HG03342 (cell line): ENCODE measurements around the gene ASB6.
"Not testable (repeated sequence)": the region's sequence is repeated elsewhere in the genome, so short reads cannot be mapped to it uniquely, and the experiment has no call there.

ENCODE experiments used
- ATAC-seq: cut with Tn5 transposase; IDR thresholded peaks from one replicate; pipeline ENCODE4 v1.9.1; 2021; ENCODE audit warnings: mild to moderate bottlenecking, moderate library complexity; ENCODE audit not compliant: unreplicated experiment

ASB6 gene

GRCh38 chr9:129669141-129669718 lies 27.3 kb upstream of the ASB6 start:
- no peak for ATAC-seq

- no peak for ATAC-seq
Observed at GRCh38 chr9:129667850-129668249, 25.9 kb upstream of the ASB6 start.

DNA sequence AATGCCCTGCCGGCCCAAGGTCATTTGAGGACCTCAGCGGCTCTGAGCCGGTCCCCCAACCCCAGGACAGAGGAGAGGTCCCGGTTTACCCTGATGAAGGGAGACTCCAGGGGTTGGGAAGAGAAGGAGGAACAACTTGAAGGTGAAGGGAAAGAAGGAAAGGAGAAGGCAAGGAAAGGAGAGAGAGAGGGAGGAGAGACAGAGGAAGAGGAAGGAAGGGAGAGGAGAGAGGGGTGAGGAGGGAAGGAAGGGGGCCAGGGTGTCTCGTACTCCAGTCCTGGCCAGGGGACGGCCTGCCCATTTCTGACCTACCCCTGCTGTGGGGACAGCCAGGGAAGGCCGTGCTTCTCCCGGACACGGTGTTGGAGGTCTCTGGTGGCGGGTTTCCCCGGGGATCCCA lies 25.4 kb upstream of the ASB6 start:
- no peak for ATAC-seq

DNA sequence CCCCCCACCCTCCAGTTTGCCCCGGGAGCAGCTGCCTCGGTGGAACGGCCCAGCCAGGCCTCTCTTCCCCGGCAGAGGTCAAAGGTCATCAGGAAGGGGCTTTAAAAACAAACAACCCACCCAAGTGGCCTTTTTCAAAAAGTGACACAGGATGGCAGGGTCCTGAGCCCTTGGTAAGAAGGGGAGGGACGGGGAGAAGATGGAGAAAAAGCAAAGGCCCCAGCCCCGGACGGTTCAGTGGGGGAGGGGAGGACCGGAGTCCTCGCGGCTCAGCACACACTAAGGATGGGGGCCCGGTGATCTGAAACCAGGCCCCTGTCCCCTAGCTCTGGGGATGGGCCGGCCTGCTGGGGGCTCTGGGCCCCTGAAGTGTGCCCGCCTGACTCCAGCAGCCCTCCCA lies 24.6 kb upstream of the ASB6 start:
- no peak for ATAC-seq

DNA sequence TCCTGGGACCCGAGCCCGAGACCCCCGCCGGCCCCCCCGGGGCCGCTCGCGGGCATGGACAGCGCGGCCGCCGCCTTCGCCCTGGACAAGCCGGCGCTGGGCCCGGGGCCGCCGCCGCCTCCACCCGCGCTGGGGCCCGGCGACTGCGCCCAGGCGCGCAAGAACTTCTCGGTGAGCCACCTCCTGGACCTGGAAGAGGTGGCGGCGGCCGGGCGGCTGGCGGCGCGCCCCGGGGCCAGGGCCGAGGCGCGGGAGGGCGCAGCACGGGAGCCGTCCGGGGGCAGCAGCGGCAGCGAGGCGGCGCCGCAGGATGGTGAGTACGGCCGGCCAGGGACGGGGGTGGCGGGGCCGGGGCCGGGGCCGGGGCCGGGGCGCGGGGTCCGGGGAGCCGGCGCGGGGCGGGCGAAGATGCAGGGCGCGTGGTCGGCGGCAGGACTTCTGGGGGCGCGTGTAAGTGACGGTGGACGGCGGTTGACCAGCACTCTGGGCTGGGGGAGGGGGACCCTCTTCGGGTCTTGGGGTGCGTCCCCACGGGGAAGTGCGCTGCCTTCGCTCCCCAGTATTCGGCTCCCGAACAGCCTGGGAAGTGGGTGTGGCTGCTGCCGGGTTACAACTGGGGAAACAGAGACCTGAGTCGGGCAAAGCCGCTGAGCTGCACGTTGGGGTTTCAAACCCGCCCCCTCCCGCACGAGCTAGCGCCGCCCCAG lies 24.0 kb upstream of the ASB6 start:
- no peak for ATAC-seq

DNA sequence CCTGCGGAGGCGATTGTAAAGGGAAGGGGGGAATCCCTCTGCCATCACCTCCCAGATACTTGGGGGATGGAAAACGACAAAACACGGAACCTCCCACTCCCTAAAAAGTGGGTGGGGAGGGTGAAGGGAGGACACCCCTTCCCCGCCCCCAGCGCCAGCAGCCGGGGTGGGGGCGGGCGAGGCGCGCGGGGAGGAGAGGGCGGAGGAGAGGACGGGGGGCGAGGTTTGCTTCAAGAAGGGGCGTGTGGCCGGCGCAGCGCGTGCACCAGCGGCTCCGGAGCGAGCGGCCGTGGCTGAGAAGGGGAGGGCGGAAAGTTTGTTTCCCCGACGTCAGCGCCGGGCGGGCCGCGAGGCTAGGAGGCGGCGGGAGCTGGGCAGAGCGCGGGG lies 23.4 kb upstream of the ASB6 start, which contains the start of gene PRRX2:
Gene PRRX2 (plus strand): TSS at position 259 of the 387 bp plus-strand sequence. CDS start 221 bp downstream, outside the sequence.
- no peak for ATAC-seq

DNA sequence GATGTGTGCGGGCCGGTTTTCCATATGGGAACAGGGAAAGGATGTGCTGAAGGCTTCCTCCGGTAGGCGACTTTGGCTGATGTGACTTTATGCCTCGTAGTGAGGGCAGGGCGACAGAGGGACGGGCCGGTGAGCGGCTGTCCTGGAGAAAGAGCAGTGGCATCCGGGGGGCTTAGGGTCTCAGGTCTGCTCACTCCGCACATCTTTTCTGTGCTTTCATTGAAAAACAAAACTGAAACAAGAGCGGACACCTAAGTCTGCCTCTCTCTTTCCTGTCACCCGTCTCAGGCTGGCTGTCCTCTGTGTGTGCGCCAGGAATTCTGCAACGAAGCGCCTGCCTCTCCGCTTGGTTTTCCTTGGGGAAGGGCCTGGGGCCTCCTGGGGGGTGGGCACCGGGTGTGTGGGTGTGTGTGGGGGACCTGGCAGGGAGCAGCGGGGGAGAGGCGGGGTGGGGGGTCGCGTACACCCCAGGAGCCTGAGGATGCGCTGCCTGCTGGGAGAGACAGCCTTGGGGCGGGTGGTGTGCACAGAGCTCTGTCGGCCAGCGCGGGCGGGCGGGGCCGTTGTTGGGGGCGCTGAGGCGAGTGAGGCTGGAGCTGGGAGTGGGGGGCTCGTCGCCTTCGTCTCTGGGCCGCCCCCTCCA lies 22.9 kb upstream of the ASB6 start:
- no peak for ATAC-seq

DNA sequence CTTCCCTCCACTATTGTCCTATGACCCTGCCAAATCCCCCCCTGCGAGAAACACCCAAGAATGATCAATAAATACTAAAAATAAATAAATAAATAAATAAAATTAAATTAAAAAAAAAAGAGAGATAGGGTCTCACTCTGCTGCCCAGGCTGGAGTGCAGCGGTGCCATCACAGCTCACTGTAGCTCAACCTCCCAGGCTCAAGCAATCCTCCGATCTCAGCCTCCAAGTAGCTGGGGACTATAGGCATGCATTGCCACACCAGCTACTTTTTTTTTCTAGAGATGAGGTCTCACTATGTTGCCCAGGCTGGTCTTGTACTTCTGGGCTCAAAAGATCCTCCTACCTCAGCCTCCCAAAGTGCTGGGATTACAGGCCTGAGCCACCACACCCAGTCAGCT lies 20.3 kb upstream of the ASB6 start:
- ATAC-seq = not testable (repeated sequence)

- ATAC-seq = no peak
Observed at GRCh38 chr9:129661029-129661428, 19.1 kb upstream of the ASB6 start.

GRCh38 chr9:129656795-129657390 lies 14.9 kb upstream of the ASB6 start:
- no peak for ATAC-seq

DNA sequence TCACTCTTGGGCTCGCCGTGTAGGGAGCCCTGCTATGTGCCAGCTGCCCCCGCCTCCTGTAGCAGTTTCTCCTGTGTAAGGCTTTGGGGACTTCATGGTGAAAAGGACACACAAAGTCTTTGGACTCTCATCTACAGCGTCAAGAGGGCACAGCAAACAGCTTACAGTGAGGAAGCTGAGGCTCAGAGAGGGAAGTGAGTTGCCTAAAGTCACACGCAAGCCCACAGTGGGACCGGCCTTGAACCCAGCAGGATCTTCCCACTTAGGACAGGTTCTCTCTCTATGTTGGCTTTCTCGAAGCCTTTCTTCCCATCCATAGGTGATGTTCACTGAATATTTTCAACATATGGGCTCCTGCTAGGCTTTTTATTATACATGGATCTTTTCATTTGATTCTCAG lies 13.7 kb upstream of the ASB6 start:
- ATAC-seq = no peak

DNA sequence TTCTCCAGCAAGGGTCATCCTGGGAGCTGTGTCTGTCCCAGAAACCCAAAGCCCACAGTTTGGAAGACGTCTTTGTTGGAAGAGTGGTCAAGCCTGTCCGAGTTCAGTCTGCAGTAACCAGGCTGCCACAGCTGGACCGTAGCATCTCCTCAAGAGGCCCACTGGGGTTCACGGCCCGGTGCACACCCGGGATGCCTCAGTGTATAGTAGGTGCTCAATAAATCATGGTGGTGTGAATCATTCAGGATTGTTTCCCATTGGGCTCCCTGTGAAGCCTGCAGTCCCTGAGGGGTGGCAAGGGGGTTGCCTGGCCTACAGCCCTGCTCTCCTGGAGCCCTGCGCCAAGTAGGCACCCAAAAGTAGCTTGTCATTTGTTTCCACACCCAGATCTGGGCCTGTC lies 13.2 kb upstream of the ASB6 start:
- no peak for ATAC-seq

DNA sequence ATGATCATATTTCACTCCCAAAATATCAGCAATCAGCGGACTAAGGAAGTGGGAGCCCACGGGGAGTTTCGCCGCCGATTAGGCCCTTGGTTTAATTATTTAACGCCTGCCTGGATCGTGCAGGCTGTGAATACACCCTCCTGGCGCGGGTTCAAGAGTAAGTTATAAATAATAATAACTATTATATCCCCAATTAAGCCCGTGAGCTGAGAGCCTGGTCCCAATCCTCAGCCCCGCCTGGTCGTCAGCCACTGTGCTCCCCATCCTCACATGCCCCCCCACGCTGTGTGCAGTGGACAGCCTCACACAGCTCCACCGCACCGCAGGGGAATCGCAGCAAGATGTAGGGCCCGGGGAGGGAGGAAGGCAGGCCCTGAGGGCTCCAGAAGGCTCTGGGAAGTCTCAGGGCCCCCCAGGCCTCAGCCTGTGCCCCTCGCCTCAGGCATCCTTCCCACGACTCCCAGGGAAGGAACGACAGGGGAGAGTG lies 12.6 kb upstream of the ASB6 start:
- ATAC-seq = no peak

DNA sequence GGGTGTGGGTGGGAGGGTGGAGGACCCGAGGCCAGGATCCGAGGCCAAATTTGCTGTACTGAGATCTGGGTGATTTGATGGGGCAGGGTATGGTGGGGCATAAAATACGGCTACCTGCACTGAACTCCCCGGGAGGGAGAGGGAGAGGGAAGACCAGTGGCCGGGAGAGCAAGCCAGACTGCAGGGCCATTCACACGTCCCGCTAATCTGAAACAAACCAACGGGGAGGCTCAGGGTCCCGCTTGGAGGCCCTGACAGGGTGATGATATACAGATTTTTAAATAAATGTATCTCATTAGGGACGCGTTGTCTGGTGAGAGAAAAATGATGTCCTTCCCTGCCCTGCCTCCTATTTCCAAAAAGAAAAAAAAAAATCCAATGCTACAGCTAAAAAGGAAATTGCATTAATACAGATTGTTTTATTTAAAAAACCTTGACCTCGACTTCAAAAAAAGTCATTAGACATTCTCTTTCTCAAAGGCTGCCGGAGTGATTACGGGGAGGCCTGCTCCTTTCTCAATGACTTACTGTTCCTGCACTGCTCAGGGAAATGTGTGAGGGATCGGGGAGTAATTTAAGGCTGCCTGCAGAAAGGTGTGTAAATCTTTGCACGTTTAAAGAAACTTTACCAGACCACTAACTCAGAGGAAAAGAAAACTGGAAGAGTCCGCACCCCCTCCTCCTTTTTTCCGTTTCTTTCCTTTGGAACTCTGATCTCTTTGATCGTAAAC lies 12.0 kb upstream of the ASB6 start:
- ATAC-seq = no peak

GRCh38 chr9:129650680-129651235 lies 8.8 kb upstream of the ASB6 start:
- no peak for ATAC-seq

DNA sequence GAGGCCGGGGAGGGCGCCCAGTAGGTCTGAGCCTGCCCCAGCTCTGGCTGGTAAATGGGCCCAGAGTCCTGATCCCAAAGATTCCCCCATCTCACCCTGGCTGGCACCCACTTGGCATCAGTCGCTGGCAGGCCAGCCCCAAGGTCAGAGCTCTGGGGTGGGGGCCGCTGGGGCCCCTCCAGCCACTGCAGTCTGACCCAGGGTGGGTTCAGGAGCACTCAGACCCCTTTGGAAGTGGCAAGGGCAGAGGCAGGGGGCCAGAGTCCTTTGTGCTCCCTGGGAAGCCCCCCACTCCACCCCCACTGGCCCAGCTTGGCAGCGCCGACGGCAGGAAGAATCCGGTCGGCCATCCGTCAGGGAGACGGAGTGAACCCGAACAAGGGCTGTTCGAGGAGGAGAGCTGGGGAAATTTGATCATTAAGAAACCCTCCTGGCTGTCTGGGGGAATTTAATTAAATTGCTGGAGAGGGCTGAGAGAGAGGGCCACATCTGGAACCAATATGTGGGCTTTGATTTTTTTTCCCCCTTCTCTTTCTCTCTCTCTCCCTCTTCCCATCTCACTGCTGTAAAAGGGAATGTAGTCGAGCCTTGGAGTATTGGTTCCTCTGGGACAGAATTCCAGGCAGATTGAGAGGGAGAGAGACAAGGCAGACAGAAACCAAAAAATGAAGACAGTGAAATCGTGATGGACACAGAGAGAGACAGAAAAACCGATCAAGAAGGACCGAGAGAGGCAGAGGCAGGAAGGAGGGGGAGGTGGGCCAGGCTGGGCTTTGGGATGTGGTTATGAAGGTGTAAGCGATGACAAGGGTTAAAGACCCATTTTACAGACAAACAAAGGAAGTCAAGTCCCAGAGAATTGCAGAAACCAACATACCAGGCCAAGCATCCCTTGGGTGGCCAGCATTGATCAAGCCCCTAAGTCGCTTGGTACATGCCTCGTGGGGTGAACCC lies 8.1 kb upstream of the ASB6 start:
- no peak for ATAC-seq

GRCh38 chr9:129648764-129649115 lies 6.8 kb upstream of the ASB6 start:
- no peak for ATAC-seq

DNA sequence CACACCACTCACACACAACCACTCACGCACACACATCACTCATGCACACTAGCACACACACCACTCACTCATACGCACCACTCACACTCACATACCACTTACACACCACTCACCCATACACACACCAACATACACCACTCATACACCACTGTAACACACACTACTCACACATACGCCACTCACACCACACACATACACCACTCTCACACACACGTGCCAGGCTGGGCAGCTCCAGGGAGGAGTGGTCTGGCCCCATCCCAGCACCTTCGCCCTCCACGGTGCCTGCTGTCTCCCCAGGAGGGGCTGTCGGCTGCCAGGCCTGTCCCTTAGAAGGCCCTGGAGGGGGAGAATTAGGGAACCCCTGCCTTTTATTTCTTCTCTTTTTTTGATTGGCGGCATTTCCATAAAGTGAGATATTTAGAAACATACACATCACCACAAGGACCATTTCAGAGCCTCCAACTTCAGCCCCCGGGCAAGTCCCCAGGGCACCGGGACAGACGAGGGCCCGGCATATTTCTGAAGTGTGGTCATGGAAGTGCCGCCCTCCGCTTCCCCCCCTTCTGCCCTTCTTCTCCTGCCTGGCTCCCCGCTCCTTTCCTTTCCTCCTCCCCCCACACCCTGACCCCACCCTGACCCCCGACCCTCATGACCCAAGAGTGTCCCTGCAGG lies 6.3 kb upstream of the ASB6 start:
- no peak for ATAC-seq

GRCh38 chr9:129647635-129648034 lies 5.7 kb upstream of the ASB6 start:
- no peak for ATAC-seq
